ENCODE results near the gene PYGL.

PYGL gene

DNA sequence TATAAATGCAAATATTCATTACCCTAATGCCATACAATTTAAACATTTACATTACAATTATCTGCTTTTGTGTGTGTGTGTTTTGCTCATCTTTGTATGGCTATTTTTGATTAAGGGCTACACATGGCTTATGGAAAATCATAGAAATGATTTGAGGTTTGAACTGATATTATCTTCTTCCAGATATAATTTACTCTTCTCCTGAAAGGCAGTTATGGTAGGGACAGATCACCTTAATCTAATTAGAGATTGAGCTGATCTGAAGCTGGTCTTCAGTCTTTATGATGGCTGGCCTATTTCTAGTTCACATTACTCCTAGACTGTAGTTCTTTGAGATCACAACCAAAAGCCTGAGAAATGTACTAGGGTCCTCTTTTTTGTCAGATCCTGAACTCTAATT lies 56.8 kb downstream of the PYGL start:
- Histone ChIP-seq H3K4me3 (ENCODE audit: low read length) (no peak overlapping the region), H3K27me3 (ENCODE audit: insufficient read depth, low read length) (no peaks in the 10 kb centered on the region), H3K9me3 (ENCODE audit: insufficient read depth, low read depth, low read length) (no peaks in the 10 kb centered on the region), H3K36me3 (ENCODE audit: insufficient read depth, low read depth, low read length) (no peaks in the 10 kb centered on the region), H3K9ac (ENCODE audit: low read depth, low read length) (no peak overlapping the region), H3K27ac (ENCODE audit: low read length) (no peak overlapping the region), H3K4me1 (ENCODE audit: insufficient read depth, low read length) (no peaks in the 10 kb centered on the region; the same call in 1 of the 2 replicates)

DNA sequence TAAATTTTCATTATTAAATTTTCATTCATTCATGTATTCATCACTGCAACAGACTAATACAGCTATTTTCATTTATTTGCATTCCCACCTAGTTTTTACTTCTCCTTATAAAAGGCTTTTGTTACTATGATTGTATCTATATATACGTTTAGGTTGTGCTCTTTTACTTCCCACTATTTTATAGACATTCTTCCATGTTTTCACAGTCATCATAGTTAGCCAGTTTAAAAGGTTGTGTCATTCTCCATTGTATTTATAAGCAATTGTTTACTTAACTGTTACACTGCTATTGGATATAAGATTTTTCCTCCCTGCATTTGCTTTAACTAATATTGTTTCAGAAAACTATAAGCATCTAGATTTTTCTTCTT lies 60.5 kb downstream of the PYGL start:
- Histone ChIP-seq H3K36me3 (ENCODE audit: insufficient read depth, low read depth, low read length) (no peaks in the 10 kb centered on the region), H3K4me1 (ENCODE audit: insufficient read depth, low read length) (no peaks in the 10 kb centered on the region; the same call in 1 of the 2 replicates), H3K27ac (ENCODE audit: low read length) (no peak overlapping the region), H3K9ac (ENCODE audit: low read depth, low read length) (no peak overlapping the region), H3K27me3 (ENCODE audit: insufficient read depth, low read length) (no peaks in the 10 kb centered on the region), H3K9me3 (ENCODE audit: insufficient read depth, low read depth, low read length) (no peaks in the 10 kb centered on the region), H3K4me3 (ENCODE audit: low read length) (no peak overlapping the region)

DNA sequence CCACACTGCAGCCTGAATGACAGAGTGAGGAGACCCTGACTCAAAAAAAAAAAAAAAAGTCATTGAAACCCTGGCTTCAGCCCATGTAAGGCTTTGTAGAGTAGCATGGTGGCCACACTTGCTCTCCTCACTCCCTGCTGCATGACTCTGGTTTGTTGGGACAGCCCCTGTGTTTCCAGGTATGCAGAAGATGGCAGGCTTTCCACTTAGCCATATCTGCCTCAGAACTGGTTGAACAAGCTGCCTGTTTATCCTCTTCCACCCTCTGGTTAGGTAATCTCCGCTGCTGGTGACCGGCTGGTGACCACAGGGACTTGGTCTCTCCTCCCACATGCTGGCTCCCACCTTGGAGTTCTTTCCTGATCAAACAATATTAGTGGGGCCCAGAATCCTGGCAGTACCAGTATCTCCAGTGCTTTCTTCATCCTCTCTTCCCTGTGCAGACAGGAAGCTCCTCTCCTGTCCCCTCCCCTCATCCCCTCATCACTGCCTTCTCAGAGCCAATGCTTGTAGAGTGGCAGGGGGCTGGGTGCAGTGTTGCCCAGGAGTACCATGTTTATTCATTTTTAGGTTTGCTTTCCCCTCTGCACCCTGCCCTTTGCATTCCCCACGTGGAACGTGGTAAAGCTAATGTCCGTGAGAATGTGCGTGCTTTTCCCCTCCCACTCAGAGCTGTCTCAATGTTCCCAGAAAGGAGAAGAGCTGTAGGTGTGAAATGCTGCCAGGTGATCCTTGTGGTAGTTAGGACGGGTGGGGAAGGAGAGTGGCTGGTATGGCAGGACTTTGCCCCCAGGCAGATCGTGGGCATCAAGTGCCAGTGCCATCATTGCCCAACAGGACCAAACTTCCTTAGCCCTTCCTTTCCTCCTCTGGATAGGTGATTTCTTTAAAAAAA lies 61.1 kb downstream of the PYGL start:
- Histone ChIP-seq H3K4me3 (ENCODE audit: low read length) (no peak overlapping the region), H3K27ac (ENCODE audit: low read length) (no peak overlapping the region), H3K36me3 (ENCODE audit: insufficient read depth, low read depth, low read length) (no peaks in the 10 kb centered on the region), H3K9me3 (ENCODE audit: insufficient read depth, low read depth, low read length) (no peaks in the 10 kb centered on the region), H3K4me1 (ENCODE audit: insufficient read depth, low read length) (no peaks in the 10 kb centered on the region; the same call in 1 of the 2 replicates), H3K9ac (ENCODE audit: low read depth, low read length) (no peak overlapping the region), H3K27me3 (ENCODE audit: insufficient read depth, low read length) (no peaks in the 10 kb centered on the region)

DNA sequence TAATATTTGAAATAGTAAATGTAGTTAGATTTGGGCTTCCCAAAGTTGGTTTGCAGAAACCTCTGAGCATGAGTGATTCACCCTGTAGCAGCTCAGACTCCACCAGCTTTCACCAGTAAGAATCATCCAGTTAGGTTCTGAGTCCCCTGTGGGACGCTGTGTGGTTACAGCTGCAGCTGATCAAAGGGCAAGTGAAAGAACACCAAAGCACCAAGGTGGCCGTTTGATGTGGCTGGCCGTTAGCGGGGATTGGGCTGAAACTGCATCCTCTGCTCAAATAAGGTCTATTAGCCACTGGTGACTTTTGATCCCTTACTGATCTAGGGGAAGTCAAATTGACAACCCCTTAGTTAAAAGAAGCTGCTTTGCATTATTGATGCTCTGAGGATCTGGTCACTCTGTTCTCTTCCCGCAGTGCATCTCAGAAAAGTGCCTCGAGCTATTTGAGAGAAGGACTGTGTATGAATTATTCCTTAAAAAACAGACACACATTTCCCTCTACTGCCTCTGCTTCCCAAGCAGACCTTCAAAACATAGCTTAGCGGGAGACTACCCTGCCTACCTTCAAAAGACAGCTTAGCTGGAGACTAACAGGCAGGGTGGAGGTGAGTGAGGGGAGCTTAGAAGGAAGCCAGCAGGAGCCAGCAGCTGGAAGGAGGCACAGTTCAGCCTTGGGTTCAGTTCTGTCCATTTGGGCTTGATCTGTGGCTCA lies 68.8 kb downstream of the PYGL start:
- Histone ChIP-seq H3K9ac (ENCODE audit: low read depth, low read length) (no peak overlapping the region), H3K27me3 (ENCODE audit: insufficient read depth, low read length) (peaks cover 42% of the 10 kb centered on the region), H3K4me1 (ENCODE audit: insufficient read depth, low read length) (no peaks in the 10 kb centered on the region), H3K4me3 (ENCODE audit: low read length) (no peak overlapping the region), H3K27ac (ENCODE audit: low read length) (no peak overlapping the region), H3K36me3 (ENCODE audit: insufficient read depth, low read depth, low read length) (no peaks in the 10 kb centered on the region), H3K9me3 (ENCODE audit: insufficient read depth, low read depth, low read length) (no peaks in the 10 kb centered on the region)

DNA sequence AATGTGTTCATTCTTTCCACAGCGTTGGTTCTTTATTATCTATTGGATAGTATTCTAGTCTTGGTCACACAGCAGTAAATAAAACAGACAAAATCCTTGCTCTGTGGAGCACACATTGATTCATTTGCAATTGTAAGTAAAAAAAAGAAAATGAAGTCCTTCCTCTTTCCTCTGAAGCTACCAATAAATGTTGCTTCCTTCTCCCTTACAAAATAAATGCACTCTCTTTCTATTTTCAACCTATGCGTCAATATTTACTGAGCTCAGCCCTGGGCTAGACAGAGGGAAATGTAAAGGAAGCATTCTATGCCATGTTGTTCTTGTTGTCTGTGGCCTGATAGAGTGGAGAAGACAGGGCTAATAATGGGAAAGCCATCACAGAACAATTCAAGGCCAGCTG lies 69.5 kb downstream of the PYGL start:
- H3K27ac ChIP-seq (ENCODE audit: low read length) = no peak overlapping the region
- no peaks in the 10 kb centered on the region for H3K9me3 ChIP-seq (ENCODE audit: insufficient read depth, low read depth, low read length)
- no peaks in the 10 kb centered on the region for H3K4me1 ChIP-seq (ENCODE audit: insufficient read depth, low read length)
- peaks cover 50% of the 10 kb centered on the region for H3K27me3 ChIP-seq (ENCODE audit: insufficient read depth, low read length)
- no peaks in the 10 kb centered on the region for H3K36me3 ChIP-seq (ENCODE audit: insufficient read depth, low read depth, low read length)
- H3K9ac ChIP-seq (ENCODE audit: low read depth, low read length) = no peak overlapping the region
- H3K4me3 ChIP-seq (ENCODE audit: low read length) = no peak overlapping the region

DNA sequence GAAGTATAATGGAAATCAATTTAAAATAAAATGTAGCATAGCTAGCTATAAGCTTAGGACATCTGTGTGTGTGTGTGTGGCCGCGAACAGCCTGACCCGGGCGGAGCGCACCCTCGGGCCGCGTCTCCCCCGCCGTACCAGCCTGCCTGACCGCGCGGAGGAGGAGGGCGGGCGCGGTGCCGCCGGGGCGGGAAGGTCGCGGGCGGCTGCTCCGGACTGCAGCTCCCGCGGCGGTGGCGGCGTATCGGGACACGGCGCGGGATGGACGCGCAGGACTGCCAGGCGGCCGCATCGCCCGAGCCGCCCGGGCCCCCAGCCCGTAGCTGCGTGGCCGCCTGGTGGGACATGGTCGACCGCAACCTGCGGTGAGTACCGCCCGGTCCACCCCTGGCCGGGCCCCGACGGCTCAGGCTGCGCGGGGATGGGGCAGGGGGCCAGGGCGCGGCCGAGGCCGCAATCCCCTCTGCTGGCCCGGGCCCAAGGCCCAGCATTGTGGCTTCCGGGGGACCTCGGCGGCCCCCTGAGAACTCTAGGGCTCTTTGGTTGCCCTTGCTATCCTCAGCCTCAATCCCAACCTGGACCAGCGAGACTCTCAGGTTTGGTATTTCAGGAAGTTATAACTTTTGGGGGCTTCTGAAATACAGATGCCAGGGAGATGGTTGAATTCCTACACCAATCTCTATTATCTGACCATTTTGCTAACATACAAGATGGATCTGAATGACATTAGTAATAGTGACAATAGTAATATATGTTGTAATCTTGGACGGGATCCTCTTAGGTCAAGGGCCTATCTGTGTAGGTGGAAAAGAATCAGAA lies 72.2 kb downstream of the PYGL start, which contains the start of gene ABHD12B:
ABHD12B (plus strand) TSS at position 140 of the 819 bp plus-strand sequence; CDS start at position 262, 122 bp downstream.
- Histone ChIP-seq H3K9me3 (ENCODE audit: insufficient read depth, low read depth, low read length) (no peaks in the 10 kb centered on the region), H3K36me3 (ENCODE audit: insufficient read depth, low read depth, low read length) (no peaks in the 10 kb centered on the region), H3K27me3 (ENCODE audit: insufficient read depth, low read length) (peaks cover 52% of the 10 kb centered on the region), H3K27ac (ENCODE audit: low read length) (no peak within 1 kb of the TSS), H3K4me3 (ENCODE audit: low read length) (peak within 1 kb of the TSS; percentile 53; the same call in 1 of the 2 replicates), H3K4me1 (ENCODE audit: insufficient read depth, low read length) (no peaks in the 10 kb centered on the region), H3K9ac (ENCODE audit: low read depth, low read length) (no peak within 1 kb of the TSS)

DNA sequence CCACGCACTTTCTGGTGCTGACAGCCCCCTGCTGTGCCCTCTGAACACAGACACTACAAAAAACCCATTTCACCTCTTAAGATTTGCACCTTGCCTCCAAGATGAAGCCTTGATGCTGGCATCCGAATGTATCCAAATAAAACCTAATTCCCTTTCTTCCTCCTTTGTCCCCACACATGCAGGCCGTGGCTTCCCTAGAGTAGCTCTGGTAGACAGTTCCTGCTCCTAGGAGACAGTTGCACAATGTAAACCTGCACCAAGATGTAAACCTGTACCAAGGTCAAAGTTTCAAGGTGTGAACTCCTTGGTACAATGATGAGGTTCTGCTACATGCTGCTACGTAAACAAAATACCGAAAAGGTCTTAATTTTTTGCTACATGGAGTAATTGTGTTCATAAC lies 73.1 kb downstream of the PYGL start:
- H3K27ac ChIP-seq (ENCODE audit: low read length) = no peak overlapping the region
- no peaks in the 10 kb centered on the region for H3K9me3 ChIP-seq (ENCODE audit: insufficient read depth, low read depth, low read length)
- no peaks in the 10 kb centered on the region for H3K4me1 ChIP-seq (ENCODE audit: insufficient read depth, low read length)
- H3K4me3 ChIP-seq (ENCODE audit: low read length) = no peak overlapping the region
- H3K9ac ChIP-seq (ENCODE audit: low read depth, low read length) = no peak overlapping the region
- H3K36me3 ChIP-seq (ENCODE audit: insufficient read depth, low read depth, low read length) = no peaks in the 10 kb centered on the region
- H3K27me3 ChIP-seq (ENCODE audit: insufficient read depth, low read length) = peaks cover 52% of the 10 kb centered on the region

DNA sequence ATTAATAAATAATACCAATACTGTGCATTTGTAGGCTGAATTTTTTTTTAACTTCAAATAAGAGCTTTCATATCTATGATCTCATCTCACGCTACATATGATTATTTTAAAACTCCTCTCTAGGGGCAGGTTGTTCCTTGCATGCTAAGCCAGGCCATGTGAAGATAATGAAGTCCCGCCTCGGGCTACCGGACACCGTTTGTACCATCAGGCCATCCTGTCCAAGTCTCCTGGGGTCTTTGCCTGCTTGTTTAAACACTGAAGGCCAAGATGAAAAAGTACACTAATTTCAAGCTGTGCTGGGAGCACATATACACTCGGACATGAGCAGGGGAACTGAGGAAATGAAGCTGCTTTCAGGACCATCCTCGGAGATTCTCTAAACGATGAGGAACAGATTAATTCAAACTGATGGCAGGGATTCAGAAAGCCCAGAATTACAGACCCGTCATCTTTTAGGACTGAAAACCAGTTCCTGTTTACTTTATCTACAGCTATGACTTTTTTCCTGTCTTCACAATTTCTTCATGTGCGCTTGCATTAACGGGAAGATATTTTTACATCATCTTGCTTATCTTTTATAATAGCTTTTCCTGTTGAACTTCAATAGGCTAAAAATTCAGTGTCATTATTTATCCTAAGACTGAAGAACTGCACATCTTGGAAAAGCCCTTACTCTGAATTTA lies 78.7 kb downstream of the PYGL start:
- Histone ChIP-seq H3K4me3 (ENCODE audit: low read length) (no peak overlapping the region), H3K36me3 (ENCODE audit: insufficient read depth, low read depth, low read length) (no peaks in the 10 kb centered on the region), H3K9me3 (ENCODE audit: insufficient read depth, low read depth, low read length) (no peaks in the 10 kb centered on the region), H3K27me3 (ENCODE audit: insufficient read depth, low read length) (peaks cover 10% of the 10 kb centered on the region), H3K4me1 (ENCODE audit: insufficient read depth, low read length) (peaks cover 4% of the 10 kb centered on the region; the same call in 1 of the 2 replicates), H3K9ac (ENCODE audit: low read depth, low read length) (no peak overlapping the region), H3K27ac (ENCODE audit: low read length) (no peak overlapping the region)

DNA sequence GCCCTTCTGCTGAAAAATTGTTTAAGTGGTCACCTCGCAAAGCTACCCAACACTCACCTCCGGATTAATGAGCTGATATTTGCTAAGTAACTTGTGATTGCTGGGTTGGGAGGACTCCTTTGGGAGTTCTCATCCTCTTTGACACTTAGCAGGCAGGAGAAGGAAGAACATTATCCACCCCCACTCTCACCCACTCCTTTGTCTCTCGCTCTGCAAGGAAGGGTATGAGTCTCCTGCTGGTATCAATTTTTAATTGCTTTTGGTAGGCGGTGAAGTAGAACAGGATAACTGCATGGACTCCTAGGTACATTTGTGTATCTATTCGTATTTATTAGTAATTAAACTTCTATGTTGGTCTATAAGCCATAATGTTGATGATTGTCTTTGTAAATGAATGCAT lies 79.3 kb downstream of the PYGL start:
- H3K27me3 ChIP-seq (ENCODE audit: insufficient read depth, low read length) = peaks cover 4% of the 10 kb centered on the region
- H3K9ac ChIP-seq (ENCODE audit: low read depth, low read length) = no peak overlapping the region
- no peak overlapping the region for H3K4me3 ChIP-seq (ENCODE audit: low read length)
- no peaks in the 10 kb centered on the region for H3K9me3 ChIP-seq (ENCODE audit: insufficient read depth, low read depth, low read length)
- no peaks in the 10 kb centered on the region for H3K36me3 ChIP-seq (ENCODE audit: insufficient read depth, low read depth, low read length)
- H3K4me1 ChIP-seq (ENCODE audit: insufficient read depth, low read length) = peaks cover 8% of the 10 kb centered on the region; the same call in 1 of the 2 replicates
- H3K27ac ChIP-seq (ENCODE audit: low read length) = no peak overlapping the region

DNA sequence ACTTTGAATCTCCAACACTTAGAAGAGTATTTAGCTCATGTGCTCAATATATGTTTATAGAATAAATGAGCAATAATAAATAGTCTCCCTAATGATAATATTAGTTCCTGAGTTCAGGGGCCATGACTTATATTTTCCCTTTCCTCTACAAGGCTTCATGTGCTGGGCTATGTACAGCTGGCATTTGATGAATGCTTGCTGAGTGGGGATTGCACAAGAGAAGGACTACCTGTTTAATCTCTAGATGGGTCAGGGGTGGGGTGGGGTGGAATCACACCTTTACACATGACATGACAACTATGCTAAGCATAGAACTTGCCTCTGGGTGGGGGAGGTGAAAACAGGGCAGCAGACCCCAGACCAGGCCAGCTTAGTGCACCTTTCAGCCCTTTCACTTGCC lies 80.0 kb downstream of the PYGL start:
- no peak overlapping the region for H3K9ac ChIP-seq (ENCODE audit: low read depth, low read length)
- no peaks in the 10 kb centered on the region for H3K9me3 ChIP-seq (ENCODE audit: insufficient read depth, low read depth, low read length)
- H3K4me3 ChIP-seq (ENCODE audit: low read length) = no peak overlapping the region
- no peak overlapping the region for H3K27ac ChIP-seq (ENCODE audit: low read length)
- peaks cover 9% of the 10 kb centered on the region; the same call in 1 of the 2 replicates for H3K4me1 ChIP-seq (ENCODE audit: insufficient read depth, low read length)
- no peaks in the 10 kb centered on the region; the same call in 1 of the 2 replicates for H3K27me3 ChIP-seq (ENCODE audit: insufficient read depth, low read length)
- H3K36me3 ChIP-seq (ENCODE audit: insufficient read depth, low read depth, low read length) = no peaks in the 10 kb centered on the region

DNA sequence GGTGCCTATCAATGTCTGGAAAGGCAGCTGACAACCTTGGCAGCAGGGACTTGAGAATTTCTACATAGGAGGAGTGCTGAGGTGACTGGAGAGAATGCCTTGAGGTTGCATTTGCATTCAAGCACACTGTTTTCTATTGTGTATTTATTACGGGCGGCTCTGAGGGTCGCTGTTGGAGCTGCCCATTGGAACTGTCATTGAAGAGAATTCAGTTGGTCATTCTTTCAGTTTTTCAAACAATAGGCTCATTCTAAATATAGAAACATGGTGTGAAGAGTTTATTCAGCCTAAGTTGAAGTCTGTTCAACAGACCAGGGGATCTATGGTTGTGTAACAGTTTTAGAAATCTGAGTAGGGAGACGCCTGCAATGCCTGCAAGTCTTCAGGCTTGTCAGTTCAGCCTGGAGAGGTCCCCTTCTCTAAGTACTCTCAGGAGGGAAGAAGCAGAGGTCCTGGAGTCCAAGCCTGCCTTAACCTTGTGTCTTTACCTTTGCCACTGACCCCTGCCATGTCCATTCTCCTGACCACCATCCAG lies 82.2 kb downstream of the PYGL start:
- Histone ChIP-seq H3K36me3 (ENCODE audit: insufficient read depth, low read depth, low read length) (no peaks in the 10 kb centered on the region), H3K4me3 (ENCODE audit: low read length) (no peak overlapping the region), H3K9ac (ENCODE audit: low read depth, low read length) (no peak overlapping the region), H3K9me3 (ENCODE audit: insufficient read depth, low read depth, low read length) (no peaks in the 10 kb centered on the region), H3K4me1 (ENCODE audit: insufficient read depth, low read length) (peaks cover 9% of the 10 kb centered on the region; the same call in 1 of the 2 replicates), H3K27me3 (ENCODE audit: insufficient read depth, low read length) (no peaks in the 10 kb centered on the region; the same call in 1 of the 2 replicates), H3K27ac (ENCODE audit: low read length) (no peak overlapping the region)
